ENCODE measurements around the gene RPTOR. TPM values are rescaled to one million over a fixed set of nuclear protein-coding genes. Genes with fewer than 3 reads are reported as not detected.

Gene RPTOR
- total and polyA plus RNA-seq, 2 donors (not counting 3 experiments of a cell fraction or from before 2014, with no cell fraction given): 10.7 to 41.8 TPM

GRCh38 chr17:80913928-80914821, 369.5 kb downstream of the RPTOR start:
- Histone ChIP-seq H3K9me1 (replicated peaks; ENCODE audit: control insufficient read depth, extremely low read depth, insufficient read depth, low read length) (no peaks in the 10 kb centered on the region), H3K4me2 (ENCODE audit: insufficient read depth, low read length) (no peak overlapping the region), H4K20me1 (replicated peaks; ENCODE audit: control insufficient read depth, extremely low read depth, insufficient read depth, low read length) (no peaks in the 10 kb centered on the region), H3K27ac (ENCODE audit: insufficient read depth, low read depth, low read length) (no peak overlapping the region), H2AFZ (ENCODE audit: low read depth, low read length) (no peak overlapping the region), H3K79me2 (ENCODE audit: control insufficient read depth, insufficient read depth, low read length) (no peaks in the 10 kb centered on the region), H3K4me3 (replicated peaks in 1 of 3; ENCODE audit: insufficient read depth in 1 of 3, low read depth in 1 of 3, low read length in 3 of 3) (no peak overlapping the region), H3K27me3 (ENCODE audit: control insufficient read depth in 2 of 2, insufficient read depth in 2 of 2, low read length in 2 of 2) (no peaks in the 10 kb centered on the region), H3K9me3 (replicated peaks; ENCODE audit: control insufficient read depth, insufficient read depth, low read length) (no peaks in the 10 kb centered on the region), H3K9ac (replicated peaks; ENCODE audit: extremely low read depth, insufficient read depth, low read length) (no peak overlapping the region), H3K36me3 (ENCODE audit: control insufficient read depth in 2 of 2, extremely low read depth in 1 of 2, insufficient read depth in 2 of 2, low read length in 2 of 2) (peaks cover 0 to 14% of the 10 kb centered on the region in 2 experiments), H3K4me1 (ENCODE audit: control insufficient read depth, extremely low read depth, insufficient read depth, low read length) (no peaks in the 10 kb centered on the region)
- dilution Hi-C loops (cut with MboI; ENCODE audit: extremely low pct_ligation_motif_present, low sequenced_read_pairs) (no loop called here), intact Hi-C loops (cut with micrococcal nuclease) (no loop called here)
- ChIA-PET POLR2A (no interaction called here), CTCF (interaction anchor here (1.2 kb wide), 1 partner anchor 487 kb away, joined by 3 read pairs; no protein-coding TSS in a partner anchor)
- FAIRE-seq (no peak), DNase-seq (ENCODE audit: low read depth, low spot score) (no peak)
- BruUV-seq (replicated peaks): no TSS peak
- TF ChIP-seq MYC (IDR thresholded peaks at IDR 0.05; ENCODE audit: low read depth, low read length) (no peak), POLR2AphosphoS5 (IDR thresholded peaks at IDR 0.05; ENCODE audit: insufficient read depth, low read depth, low read length) (no peak), CTCF (IDR thresholded peaks at IDR 0.05; ENCODE audit: extremely low read depth in 1 of 2, insufficient read depth in 1 of 2, low read depth in 1 of 2, low read length in 2 of 2) (no peak), POLR2A (IDR thresholded peaks at IDR 0.05; ENCODE audit: low read depth, low read length) (no peak), FOS (IDR thresholded peaks at IDR 0.05; ENCODE audit: borderline replicate concordance, insufficient read depth, low read length) (no peak), MAX (IDR thresholded peaks at IDR 0.05; ENCODE audit: insufficient read depth, insufficient read length) (no peak), GATA2 (IDR thresholded peaks at IDR 0.05; ENCODE audit: insufficient read depth, insufficient read length, low read depth, low read length) (no peak), EZH2 (IDR thresholded peaks at IDR 0.05; ENCODE audit: borderline replicate concordance, low read depth, low read length, severe bottlenecking) (no peak), JUN (IDR thresholded peaks at IDR 0.05; ENCODE audit: borderline replicate concordance, insufficient read depth, insufficient read length, low read depth) (no peak)

Data from endothelial cell of umbilical vein (primary cell).